ENCODE measurements around the gene CRIM1.
A peak's percentile ranks its signal among the peaks of the same experiment; 100 is the strongest.

CRIM1 gene

GRCh38 chr2:36399050-36399449 lies 43.5 kb downstream of the CRIM1 start:
- no peak for DNase-seq (ENCODE audit: low spot score)

GRCh38 chr2:36403675-36404230 lies 48.2 kb downstream of the CRIM1 start:
- DNase-seq (ENCODE audit: low spot score), result no peak

- no peak for DNase-seq (ENCODE audit: low spot score)
Observed at GRCh38 chr2:36404318-36404717, 48.7 kb downstream of the CRIM1 start.

- no peak for DNase-seq (ENCODE audit: low spot score)
Observed at GRCh38 chr2:36404754-36405153, 49.2 kb downstream of the CRIM1 start.

GRCh38 chr2:36405183-36405582 lies 49.6 kb downstream of the CRIM1 start:
- DNase-seq (ENCODE audit: low spot score), result no peak

- no peak for DNase-seq (ENCODE audit: low spot score)
Observed at GRCh38 chr2:36406296-36406695, 50.7 kb downstream of the CRIM1 start.

GRCh38 chr2:36407413-36407812 lies 51.8 kb downstream of the CRIM1 start:
- DNase-seq (ENCODE audit: low spot score), result no peak

- DNase-seq (ENCODE audit: low spot score), result no peak
Observed at GRCh38 chr2:36408198-36408703, 52.7 kb downstream of the CRIM1 start.

- DNase-seq (ENCODE audit: low spot score), result no peak
Observed at GRCh38 chr2:36409335-36409734, 53.8 kb downstream of the CRIM1 start.

GRCh38 chr2:36409935-36410334 lies 54.4 kb downstream of the CRIM1 start:
- DNase-seq (ENCODE audit: low spot score), result no peak

- DNase-seq (ENCODE audit: low spot score), result no peak
Observed at GRCh38 chr2:36410681-36411080, 55.1 kb downstream of the CRIM1 start.

GRCh38 chr2:36411962-36412444 lies 56.4 kb downstream of the CRIM1 start:
- DNase-seq (ENCODE audit: low spot score), result no peak

- peak; percentile 57 for DNase-seq (ENCODE audit: low spot score)
Observed at GRCh38 chr2:36413218-36413617, 57.6 kb downstream of the CRIM1 start.

- no peak for DNase-seq (ENCODE audit: low spot score)
Observed at GRCh38 chr2:36414307-36414706, 58.7 kb downstream of the CRIM1 start.

- DNase-seq (ENCODE audit: low spot score), result no peak
Observed at GRCh38 chr2:36415381-36416022, 59.9 kb downstream of the CRIM1 start.

GRCh38 chr2:36416370-36417165 lies 61.0 kb downstream of the CRIM1 start:
- DNase-seq (ENCODE audit: low spot score), result peak; percentile 40

- no peak for DNase-seq (ENCODE audit: low spot score)
Observed at GRCh38 chr2:36420569-36421181, 65.1 kb downstream of the CRIM1 start.

- no peak for DNase-seq (ENCODE audit: low spot score)
Observed at GRCh38 chr2:36421379-36421778, 65.8 kb downstream of the CRIM1 start.

GRCh38 chr2:36423172-36423571 lies 67.6 kb downstream of the CRIM1 start:
- no peak for DNase-seq (ENCODE audit: low spot score)

GRCh38 chr2:36423619-36424120 lies 68.1 kb downstream of the CRIM1 start:
- no peak for DNase-seq (ENCODE audit: low spot score)

GRCh38 chr2:36425608-36426355 lies 70.2 kb downstream of the CRIM1 start:
- no peak for DNase-seq (ENCODE audit: low spot score)

All from pons (tissue), 1 donor.